Thyroid gland (tissue), 4 donors: ENCODE results near the gene HIGD2A.

Source experiments
- POLR2A ChIP-seq, 2 donors: fragments of 450-650 bp; IDR thresholded peaks; one replicate each; pipeline ENCODE4 v1.6.1; 2017; ENCODE audit warnings: antibody characterized with exemption in 2 of 2, mild to moderate bottlenecking in 2 of 2, moderate library complexity in 1 of 2
- TF ChIP-seq, protein P1 (sequence below), 6 experiments: fragments of 200-600 bp in 3 of 6; fragments of 450-650 bp in 3 of 6; sonication (generic) in 3 of 6; IDR thresholded peaks; one replicate each; pipeline ENCODE4 v1.5.1; 2016 to 2019; ENCODE audit warnings: antibody characterized with exemption in 6 of 6, mild to moderate bottlenecking in 2 of 6, inconsistent platforms in 1 of 6, moderate library complexity in 1 of 6

DNA sequence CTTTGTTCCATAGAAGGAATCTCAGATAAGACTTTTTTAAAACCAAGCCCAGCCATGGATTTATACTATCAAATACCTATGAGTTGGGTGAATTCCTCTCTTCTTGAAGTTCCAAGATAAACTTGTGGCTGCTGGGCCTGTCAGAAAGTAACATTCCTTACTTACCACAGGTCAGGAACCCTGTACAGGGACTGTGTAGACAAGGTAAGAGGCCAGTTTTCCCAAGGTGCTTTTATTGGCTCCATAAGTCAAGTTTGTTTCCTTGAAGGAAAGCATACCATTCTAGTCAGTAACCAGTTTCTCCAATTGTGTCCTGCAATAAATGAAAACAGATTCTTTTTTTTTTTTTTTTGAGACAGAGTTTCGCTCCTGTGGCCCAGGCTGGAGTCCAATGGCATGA lies 36.6 kb downstream of the HIGD2A start:
- TF ChIP-seq, protein P1, sequence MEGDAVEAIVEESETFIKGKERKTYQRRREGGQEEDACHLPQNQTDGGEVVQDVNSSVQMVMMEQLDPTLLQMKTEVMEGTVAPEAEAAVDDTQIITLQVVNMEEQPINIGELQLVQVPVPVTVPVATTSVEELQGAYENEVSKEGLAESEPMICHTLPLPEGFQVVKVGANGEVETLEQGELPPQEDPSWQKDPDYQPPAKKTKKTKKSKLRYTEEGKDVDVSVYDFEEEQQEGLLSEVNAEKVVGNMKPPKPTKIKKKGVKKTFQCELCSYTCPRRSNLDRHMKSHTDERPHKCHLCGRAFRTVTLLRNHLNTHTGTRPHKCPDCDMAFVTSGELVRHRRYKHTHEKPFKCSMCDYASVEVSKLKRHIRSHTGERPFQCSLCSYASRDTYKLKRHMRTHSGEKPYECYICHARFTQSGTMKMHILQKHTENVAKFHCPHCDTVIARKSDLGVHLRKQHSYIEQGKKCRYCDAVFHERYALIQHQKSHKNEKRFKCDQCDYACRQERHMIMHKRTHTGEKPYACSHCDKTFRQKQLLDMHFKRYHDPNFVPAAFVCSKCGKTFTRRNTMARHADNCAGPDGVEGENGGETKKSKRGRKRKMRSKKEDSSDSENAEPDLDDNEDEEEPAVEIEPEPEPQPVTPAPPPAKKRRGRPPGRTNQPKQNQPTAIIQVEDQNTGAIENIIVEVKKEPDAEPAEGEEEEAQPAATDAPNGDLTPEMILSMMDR (IDR thresholded peaks at IDR 0.05), result no peak
- no peak for TF ChIP-seq POLR2A (IDR thresholded peaks at IDR 0.05)
